SK-N-SH treated with all-trans-retinoic acid at 6 μM for 48 hours (cell line): ENCODE data around the gene SLC26A2.
A peak's percentile ranks its signal among the peaks of the same experiment; 100 is the strongest.

Source experiments
- ATAC-seq: fragments of 200-7000 bp; cut with Tn5 transposase; 3 replicates; pipeline ENCODE4 v1.9.1; 2020; ENCODE audit warnings: mild to moderate bottlenecking, moderate library complexity
- ARNTL ChIP-seq: fragments of 450-650 bp; formaldehyde crosslinking; IDR thresholded peaks from 2 replicates; pipeline ENCODE4 v1.5.0; 2020; ENCODE audit warnings: low read depth, mild to moderate bottlenecking, moderate library complexity, borderline replicate concordance
- BACH2 ChIP-seq: fragments of 250-450 bp; sonication (Bioruptor Pico); IDR thresholded peaks from 2 replicates; pipeline ENCODE4 v1.9.0; 2021; ENCODE audit warnings: mild to moderate bottlenecking, borderline replicate concordance
- CREB5 ChIP-seq: fragments of 250-450 bp; sonication (Bioruptor Pico); IDR thresholded peaks from 2 replicates; pipeline ENCODE4 v1.5.1; 2020; ENCODE audit warnings: low read depth, mild to moderate bottlenecking, moderate library complexity
- CSDC2 ChIP-seq: fragments of 250-450 bp; sonication (Bioruptor Pico); IDR thresholded peaks from 2 replicates; pipeline ENCODE4 v1.5.0; 2020; ENCODE audit warnings: mild to moderate bottlenecking, moderate library complexity
- CSRNP3 ChIP-seq: fragments of 250-450 bp; sonication (Bioruptor Pico); IDR thresholded peaks from 2 replicates; pipeline ENCODE4 v1.5.1; 2021; ENCODE audit warnings: mild to moderate bottlenecking, moderate library complexity
- ESRRG ChIP-seq: fragments of 250-450 bp; sonication (Bioruptor Pico); IDR thresholded peaks from 2 replicates; pipeline ENCODE4 v1.6.1; 2021; ENCODE audit warnings: mild to moderate bottlenecking
- GLIS3 ChIP-seq: fragments of 250-450 bp; sonication (Bioruptor Pico); IDR thresholded peaks from 2 replicates; pipeline ENCODE4 v1.5.0; 2020; ENCODE audit warnings: mild to moderate bottlenecking, moderate library complexity
- OSR1 ChIP-seq: fragments of 250-450 bp; sonication (Bioruptor Pico); IDR thresholded peaks from 2 replicates; pipeline ENCODE4 v1.8.0; 2022; ENCODE audit warnings: moderate library complexity, mild to moderate bottlenecking, inconsistent platforms
- POU6F1 ChIP-seq: fragments of 250-450 bp; sonication (Bioruptor Pico); IDR thresholded peaks from 2 replicates; pipeline ENCODE4 v1.8.0; 2021; ENCODE audit warnings: low read depth, mild to moderate bottlenecking, moderate library complexity, borderline replicate concordance
- PPARA ChIP-seq: fragments of 250-450 bp; sonication (Bioruptor Pico); IDR thresholded peaks from 2 replicates; pipeline ENCODE4 v1.5.0; 2020; ENCODE audit warnings: mild to moderate bottlenecking, borderline replicate concordance
- RARB ChIP-seq: fragments of 250-450 bp; sonication (Bioruptor Pico); IDR thresholded peaks from 2 replicates; pipeline ENCODE4 v1.8.0; 2021; ENCODE audit warnings: mild to moderate bottlenecking, moderate library complexity
- SNAI2 ChIP-seq: fragments of 250-450 bp; sonication (Bioruptor Pico); IDR thresholded peaks from 2 replicates; pipeline ENCODE4 v1.5.0; 2020; ENCODE audit warnings: mild to moderate bottlenecking, moderate library complexity
- TCF4 ChIP-seq: fragments of 250-450 bp; sonication (Bioruptor Pico); IDR thresholded peaks from 2 replicates; pipeline ENCODE4 v1.8.0; 2021; ENCODE audit warnings: mild to moderate bottlenecking, moderate library complexity, borderline replicate concordance
- TOX ChIP-seq: fragments of 250-450 bp; sonication (Bioruptor Pico); IDR thresholded peaks from 2 replicates; pipeline ENCODE4 v1.8.0; 2021; ENCODE audit warnings: mild to moderate bottlenecking, moderate library complexity, borderline replicate concordance
- TSHZ2 ChIP-seq: fragments of 250-450 bp; sonication (Bioruptor Pico); IDR thresholded peaks from 2 replicates; pipeline ENCODE4 v1.5.0; 2020; ENCODE audit warnings: mild to moderate bottlenecking, moderate library complexity
- ZC3H10 ChIP-seq: fragments of 250-450 bp; sonication (Bioruptor Pico); IDR thresholded peaks from 2 replicates; pipeline ENCODE4 v1.5.1; 2021; ENCODE audit warnings: mild to moderate bottlenecking, moderate library complexity
- ZFP3 ChIP-seq: fragments of 250-450 bp; sonication (Bioruptor Pico); IDR thresholded peaks from 2 replicates; pipeline ENCODE4 v1.5.0; 2020; ENCODE audit warnings: mild to moderate bottlenecking, moderate library complexity
- ZFP30 ChIP-seq: fragments of 450-650 bp; formaldehyde crosslinking; IDR thresholded peaks from 2 replicates; pipeline ENCODE4 v1.5.0; 2022; ENCODE audit warnings: mild to moderate bottlenecking, moderate library complexity
- ZNF565 ChIP-seq: fragments of 450-650 bp; formaldehyde crosslinking; conservative IDR thresholded peaks from 2 replicates; pipeline ENCODE4 v1.5.0; 2020; ENCODE audit warnings: low read depth, mild to moderate bottlenecking, moderate library complexity
- ZNF70 ChIP-seq: fragments of 450-650 bp; formaldehyde crosslinking; IDR thresholded peaks from 2 replicates; pipeline ENCODE4 v1.5.0; 2020; ENCODE audit warnings: mild to moderate bottlenecking, moderate library complexity
- ZNF8 ChIP-seq: fragments of 450-650 bp; formaldehyde crosslinking; IDR thresholded peaks from 2 replicates; pipeline ENCODE4 v1.5.0; 2020; ENCODE audit warnings: mild to moderate bottlenecking, moderate library complexity

SLC26A2 gene

GRCh38 chr5:150015415-150015814 lies 54.9 kb downstream of the SLC26A2 start:
- TF ChIP-seq ZNF70, result no peak
- no peak for ATAC-seq

GRCh38 chr5:150016537-150016936 lies 56.0 kb downstream of the SLC26A2 start:
- TF ChIP-seq CREB5 (no peak), RARB (no peak), TOX (CRISPR knock-in tag) (no peak), TSHZ2 (CRISPR knock-in tag) (no peak), ZFP3 (CRISPR knock-in tag) (no peak), OSR1 (CRISPR knock-in tag) (no peak), ZNF8 (CRISPR knock-in tag) (no peak), ESRRG (CRISPR knock-in tag) (no peak), ZC3H10 (CRISPR knock-in tag) (no peak), ZNF565 (no peak), TCF4 (CRISPR knock-in tag) (no peak), GLIS3 (no peak), POU6F1 (CRISPR knock-in tag) (no peak), CSRNP3 (CRISPR knock-in tag) (no peak)
- no peak for ATAC-seq

- ATAC-seq, result peak; percentile 53
- no peak for TF ChIP-seq BACH2 (CRISPR knock-in tag)
- no peak for TF ChIP-seq CSRNP3 (CRISPR knock-in tag)
- TF ChIP-seq OSR1 (CRISPR knock-in tag), result no peak
- no peak for TF ChIP-seq TOX (CRISPR knock-in tag)
- no peak for TF ChIP-seq TCF4 (CRISPR knock-in tag)
- no peak for TF ChIP-seq ZFP30
- no peak for TF ChIP-seq GLIS3
- no peak for TF ChIP-seq ZC3H10 (CRISPR knock-in tag)
These were observed 56.9 kb downstream of the SLC26A2 start for GRCh38 chr5:150017226-150018005.

GRCh38 chr5:150020249-150020648 lies 59.7 kb downstream of the SLC26A2 start:
- no peak; the same call in 2 of the 3 replicates for ATAC-seq
- TF ChIP-seq CSDC2 (CRISPR knock-in tag) (no peak), SNAI2 (CRISPR knock-in tag) (no peak), POU6F1 (CRISPR knock-in tag) (no peak), ZC3H10 (CRISPR knock-in tag) (no peak), ZNF70 (no peak), TSHZ2 (CRISPR knock-in tag) (no peak), ARNTL (CRISPR knock-in tag) (no peak), PPARA (CRISPR knock-in tag) (no peak), ESRRG (CRISPR knock-in tag) (no peak), ZFP3 (CRISPR knock-in tag) (no peak)
